GM12875 (cell line): Measurements from ENCODE around the gene NISCH.

Experiments used
- H3K4me3 ChIP-seq: one replicate; pipeline ENCODE4 v1.5.1; 2011; ENCODE audit warnings: low read depth, low read length, control low read depth
- CTCF ChIP-seq: IDR thresholded peaks from 2 replicates; pipeline ENCODE4 v1.5.1; 2011; ENCODE audit warnings: low read depth, mild to moderate bottlenecking, control low read depth, inconsistent platforms, low read length, moderate library complexity, borderline replicate concordance; ENCODE audit not compliant: insufficient read depth

Gene NISCH

GRCh38 chr3:52435246-52436101 lies 19.9 kb upstream of the NISCH start:
- H3K4me3 ChIP-seq, result no peak overlapping the region
- no peak for TF ChIP-seq CTCF

GRCh38 chr3:52436500-52437149 lies 18.8 kb upstream of the NISCH start:
- no peak overlapping the region for H3K4me3 ChIP-seq
- no peak for TF ChIP-seq CTCF

- no peak overlapping the region for H3K4me3 ChIP-seq
- TF ChIP-seq CTCF, result no peak
Observed at GRCh38 chr3:52437326-52438103, 17.9 kb upstream of the NISCH start.

GRCh38 chr3:52438104-52438376 lies 17.4 kb upstream of the NISCH start:
- TF ChIP-seq CTCF, result no peak

GRCh38 chr3:52438579-52439425 lies 16.6 kb upstream of the NISCH start:
- no peak overlapping the region for H3K4me3 ChIP-seq
- TF ChIP-seq CTCF, result no peak

More at GRCh38 chr3:52438104-52438376, 17.4 kb upstream of the NISCH start:
- no peak overlapping the region for H3K4me3 ChIP-seq

- no peak for TF ChIP-seq CTCF
- H3K4me3 ChIP-seq, result no peak overlapping the region
Observed at GRCh38 chr3:52439426-52440248, 15.8 kb upstream of the NISCH start.
